ENCODE results near the gene AP1B1.

AP1B1 gene

DNA sequence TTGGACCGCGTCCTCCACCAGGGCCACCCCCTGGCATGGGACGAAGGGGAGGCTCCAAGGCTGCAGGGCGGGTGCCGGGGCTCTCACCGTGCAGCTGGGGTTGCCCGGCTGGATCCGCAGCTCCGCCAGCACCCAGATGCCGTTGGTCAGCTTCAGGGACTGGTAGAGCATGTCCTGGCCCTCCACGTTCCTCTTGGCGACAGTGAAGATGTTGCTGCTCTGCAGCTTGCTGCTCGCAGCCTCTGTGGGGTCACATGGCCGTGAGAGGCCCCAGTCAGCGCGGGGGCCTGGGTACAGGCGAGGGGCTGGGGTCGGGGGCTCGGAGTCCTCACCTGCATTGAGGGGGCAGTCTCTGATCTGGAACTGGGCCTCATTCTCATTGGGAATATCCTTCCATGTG lies 58.1 kb downstream of the AP1B1 start:
- DNase-seq: no peak

DNA sequence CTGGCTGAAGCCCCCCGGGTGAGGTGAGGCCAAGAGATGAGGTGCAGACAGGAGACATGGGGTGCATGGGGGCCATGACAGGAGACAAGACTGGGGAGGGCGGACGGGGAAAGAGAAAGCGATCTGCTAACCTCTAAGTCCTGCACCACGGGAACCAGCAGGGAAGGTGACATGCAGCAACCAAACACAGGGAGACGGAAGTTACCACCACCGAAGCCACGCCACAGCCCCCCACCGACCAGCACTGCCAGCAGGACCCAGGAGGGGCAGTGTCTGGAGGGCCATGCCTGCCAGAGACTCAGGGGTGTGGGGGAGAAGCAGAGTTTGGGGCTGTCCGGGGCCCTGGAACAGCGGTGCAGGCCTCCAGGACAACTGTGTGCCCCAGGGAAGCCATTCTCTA lies 58.8 kb downstream of the AP1B1 start:
- no peak for DNase-seq

GRCh38 chr22:29328566-29329500 lies 59.5 kb downstream of the AP1B1 start:
- no peak for DNase-seq

GRCh38 chr22:29328055-29328454 lies 60.3 kb downstream of the AP1B1 start:
- DNase-seq: no peak

DNA sequence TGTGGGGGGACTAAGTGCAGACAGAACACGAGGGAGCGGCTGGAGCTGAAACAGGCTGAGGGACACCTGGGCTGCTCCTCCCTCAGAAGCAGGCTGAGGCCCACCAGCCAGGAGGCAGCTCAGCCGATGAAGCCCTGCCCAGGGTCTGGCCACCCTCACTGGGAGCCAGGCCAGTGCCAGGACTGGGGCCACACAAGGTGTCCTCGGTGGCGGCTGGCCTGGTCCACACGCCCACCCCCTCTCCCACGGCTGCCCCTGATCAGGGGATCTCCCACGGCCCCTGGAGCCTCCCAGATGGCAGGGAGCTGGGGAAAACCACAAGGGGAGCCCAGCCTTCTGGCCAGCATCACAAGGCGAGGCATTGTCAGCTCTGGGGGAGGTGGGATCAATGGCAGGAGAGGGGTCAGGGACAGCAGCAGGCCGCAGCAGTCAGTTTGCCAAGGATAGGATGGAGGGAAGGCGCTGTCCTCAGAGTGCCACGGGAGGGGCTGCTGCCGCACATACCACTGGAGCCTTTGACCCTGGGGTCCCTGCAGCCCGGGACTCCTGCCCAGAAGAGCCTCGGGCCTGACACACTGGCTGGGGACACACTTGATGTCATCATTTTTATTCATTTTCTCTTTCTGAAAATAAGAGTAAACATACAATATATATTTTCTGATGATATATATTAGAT lies 61.1 kb downstream of the AP1B1 start:
- DNase-seq: no peak

GRCh38 chr22:29326481-29326880 lies 61.9 kb downstream of the AP1B1 start:
- no peak for DNase-seq

- DNase-seq: no peak
Measured at GRCh38 chr22:29325785-29326315, 62.5 kb downstream of the AP1B1 start.

DNA sequence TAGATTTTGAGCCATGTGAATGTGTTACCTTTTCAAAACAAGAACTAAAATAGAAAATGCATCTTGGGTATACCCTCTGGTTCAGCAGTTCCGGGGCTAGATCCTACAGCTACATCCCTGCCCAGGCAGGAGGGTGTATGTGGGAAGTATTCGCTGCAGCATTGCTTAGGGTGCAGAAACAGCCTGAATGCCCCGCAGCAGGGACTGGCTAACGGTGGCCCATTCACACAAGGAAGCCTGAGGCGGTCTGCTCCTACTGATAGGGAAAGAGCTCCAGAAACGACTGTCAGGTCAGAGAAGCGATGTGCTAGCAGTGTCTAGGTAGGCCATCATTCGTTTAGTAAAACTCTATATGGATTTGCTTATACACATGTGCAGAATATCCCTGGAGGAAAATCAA lies 63.0 kb downstream of the AP1B1 start:
- no peak for DNase-seq

DNA sequence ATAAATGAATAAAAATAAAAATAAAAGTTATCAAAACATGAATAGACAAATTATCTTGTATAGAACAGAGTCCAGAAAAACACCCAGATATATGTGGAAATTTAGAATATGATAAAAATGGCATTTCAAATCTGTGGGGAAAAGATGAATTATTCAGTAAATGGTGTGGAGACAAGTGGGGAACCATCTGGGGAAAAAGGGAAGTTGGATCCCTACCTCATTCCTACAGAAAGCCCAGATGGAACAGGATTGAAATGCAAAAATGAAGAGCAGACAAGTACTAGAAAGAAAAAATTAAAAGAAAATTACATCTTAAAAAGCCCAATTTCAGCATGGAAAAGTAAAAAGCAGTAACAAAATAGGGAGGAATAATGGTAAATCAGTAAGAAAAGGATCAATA lies 64.7 kb downstream of the AP1B1 start:
- DNase-seq: no peak

GRCh38 chr22:29320546-29320945 lies 67.8 kb downstream of the AP1B1 start:
- DNase-seq: no peak

- no peak for DNase-seq
Measured at GRCh38 chr22:29319072-29319471, 69.3 kb downstream of the AP1B1 start.

- no peak for DNase-seq
Measured at GRCh38 chr22:29317827-29318454, 70.4 kb downstream of the AP1B1 start.

DNA sequence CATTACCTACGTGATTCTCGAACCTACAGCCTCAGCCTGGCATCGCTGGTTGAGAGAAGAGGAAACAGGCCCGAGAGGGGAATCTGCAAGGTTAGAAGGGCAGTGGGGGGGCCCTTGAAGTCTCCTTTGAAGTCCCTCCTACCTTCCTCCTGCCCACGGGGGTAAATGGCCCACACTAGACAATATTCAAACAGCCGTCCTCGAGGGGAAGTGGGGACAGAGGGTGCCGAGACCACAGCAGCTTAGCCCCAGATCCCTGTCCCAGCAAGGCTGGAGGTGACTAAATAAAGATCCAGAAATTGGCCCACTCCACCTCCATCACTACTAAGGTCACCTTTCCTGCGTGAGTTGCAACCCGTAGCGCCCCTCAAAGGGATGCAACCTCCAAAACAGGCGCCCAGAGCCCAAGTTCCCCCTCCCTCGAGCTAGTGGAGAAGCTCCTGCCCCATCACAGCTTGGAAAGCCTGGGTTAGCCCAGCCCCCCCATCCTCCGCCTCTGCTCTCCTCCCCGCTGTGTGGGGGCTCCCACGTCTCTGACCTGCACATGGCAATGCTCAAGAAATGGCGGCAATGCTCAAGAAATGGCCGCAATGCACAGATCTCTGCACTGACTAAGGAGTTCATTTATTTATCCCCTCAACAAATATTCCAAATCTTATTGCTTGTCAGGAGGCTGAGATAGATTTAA lies 72.1 kb downstream of the AP1B1 start:
- no peak for DNase-seq

DNA sequence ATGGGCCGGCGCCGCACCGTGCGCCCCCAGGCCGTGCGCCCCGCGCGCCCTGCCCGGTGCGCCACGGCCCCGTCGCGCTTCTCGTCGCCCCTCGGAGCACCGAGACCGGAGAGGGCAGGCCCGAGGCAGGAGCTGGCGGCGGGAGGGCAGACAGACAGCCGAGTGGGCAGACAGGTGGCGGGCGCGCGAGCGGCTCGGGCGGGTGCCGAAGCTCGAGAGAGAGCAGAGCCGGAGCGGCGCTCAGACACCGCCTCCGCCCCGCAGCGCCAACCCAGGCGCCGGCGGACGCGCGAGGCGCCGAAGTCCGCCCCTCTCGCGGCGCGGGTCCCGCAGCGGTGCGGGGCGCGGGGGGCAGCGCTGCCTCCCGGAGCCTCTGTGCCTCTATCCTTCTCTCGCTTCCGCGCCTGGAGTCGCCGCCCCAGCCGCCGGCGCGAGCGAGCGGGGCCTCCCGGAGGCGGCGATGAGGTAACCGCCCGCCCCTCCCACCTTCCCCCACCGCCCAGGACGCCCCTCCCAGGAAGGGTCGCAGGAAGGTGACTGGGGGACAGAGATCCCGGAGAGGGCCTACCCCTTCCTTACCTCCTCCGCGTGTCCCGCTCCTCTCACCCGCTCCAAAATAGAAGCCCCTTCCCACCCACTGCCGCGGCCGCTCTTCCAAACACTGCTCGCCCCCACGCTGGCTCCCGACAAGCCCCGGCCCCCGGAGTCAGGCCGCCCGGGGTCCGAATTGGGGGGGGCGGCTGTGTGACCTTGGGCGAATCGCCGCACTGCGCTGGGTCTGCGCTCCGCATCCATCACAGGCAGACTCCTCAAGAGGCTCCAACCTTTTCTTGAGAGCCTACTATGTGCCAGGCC lies 72.9 kb downstream of the AP1B1 start, which contains the start of gene RASL10A:
Gene RASL10A (minus strand): TSS at position 412 of the 855 bp plus-strand sequence. CDS start 451 bp downstream, outside the sequence.
- no peak for DNase-seq

DNA sequence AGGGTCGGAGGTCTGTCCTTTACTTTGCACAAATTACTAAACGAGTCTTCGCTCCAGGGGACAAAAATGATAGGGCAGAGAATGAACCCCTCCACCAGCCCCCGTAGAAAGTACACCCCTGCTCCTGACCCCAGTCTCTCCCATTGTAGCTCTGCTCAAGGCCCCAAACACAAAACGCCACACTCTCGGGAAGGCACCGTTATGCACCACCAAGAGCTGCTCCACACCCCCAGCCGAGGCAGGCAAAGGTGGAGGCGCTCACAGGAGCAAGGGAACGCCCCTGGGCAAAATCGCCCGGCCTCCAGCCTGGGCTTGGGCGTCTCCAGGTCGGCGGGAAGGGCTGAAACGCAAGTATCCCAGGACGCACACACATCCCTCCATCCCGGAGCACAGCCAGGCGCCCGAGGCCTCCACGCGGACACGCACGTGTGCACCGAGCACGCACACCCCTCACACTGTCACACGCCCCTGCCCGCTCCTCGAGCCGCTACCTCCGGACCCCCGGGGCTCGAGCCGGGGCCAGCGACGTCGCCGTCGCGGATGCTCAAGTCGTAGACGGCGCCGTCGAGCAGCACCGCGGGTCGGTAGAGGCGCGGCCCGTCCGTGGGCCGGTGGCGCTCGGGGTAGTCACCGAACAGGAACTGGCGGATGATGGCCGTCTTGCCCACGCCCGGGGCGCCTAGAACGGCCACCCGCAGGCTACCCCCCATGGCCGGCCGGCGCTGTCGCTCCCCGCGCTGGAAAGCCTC lies 73.7 kb downstream of the AP1B1 start:
- no peak for DNase-seq

- DNase-seq: no peak
Measured at GRCh38 chr22:29313576-29314466, 74.5 kb downstream of the AP1B1 start.

DNA sequence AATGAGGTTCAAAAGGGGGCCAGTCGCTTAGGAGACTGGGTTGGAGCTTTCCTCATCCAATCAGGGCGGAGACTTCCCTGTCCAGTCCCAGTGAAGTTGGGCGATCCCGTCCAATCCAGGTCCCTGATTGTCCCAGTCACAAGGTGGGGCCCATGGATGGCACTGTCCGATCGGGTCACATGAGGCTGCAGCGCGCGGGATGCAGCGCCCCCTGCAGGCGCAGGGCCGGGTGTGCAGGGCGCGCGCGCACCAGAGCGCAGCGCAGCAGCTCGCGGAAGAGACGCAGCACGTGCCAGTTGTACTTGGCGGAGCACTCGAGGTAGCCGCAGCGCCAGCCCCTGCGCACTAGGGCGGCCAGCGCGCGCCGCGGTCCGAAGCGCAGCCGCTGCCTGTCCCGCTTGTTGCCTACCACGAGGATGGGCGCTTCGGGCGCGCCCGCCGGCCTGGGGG lies 75.2 kb downstream of the AP1B1 start:
- DNase-seq: no peak

DNA sequence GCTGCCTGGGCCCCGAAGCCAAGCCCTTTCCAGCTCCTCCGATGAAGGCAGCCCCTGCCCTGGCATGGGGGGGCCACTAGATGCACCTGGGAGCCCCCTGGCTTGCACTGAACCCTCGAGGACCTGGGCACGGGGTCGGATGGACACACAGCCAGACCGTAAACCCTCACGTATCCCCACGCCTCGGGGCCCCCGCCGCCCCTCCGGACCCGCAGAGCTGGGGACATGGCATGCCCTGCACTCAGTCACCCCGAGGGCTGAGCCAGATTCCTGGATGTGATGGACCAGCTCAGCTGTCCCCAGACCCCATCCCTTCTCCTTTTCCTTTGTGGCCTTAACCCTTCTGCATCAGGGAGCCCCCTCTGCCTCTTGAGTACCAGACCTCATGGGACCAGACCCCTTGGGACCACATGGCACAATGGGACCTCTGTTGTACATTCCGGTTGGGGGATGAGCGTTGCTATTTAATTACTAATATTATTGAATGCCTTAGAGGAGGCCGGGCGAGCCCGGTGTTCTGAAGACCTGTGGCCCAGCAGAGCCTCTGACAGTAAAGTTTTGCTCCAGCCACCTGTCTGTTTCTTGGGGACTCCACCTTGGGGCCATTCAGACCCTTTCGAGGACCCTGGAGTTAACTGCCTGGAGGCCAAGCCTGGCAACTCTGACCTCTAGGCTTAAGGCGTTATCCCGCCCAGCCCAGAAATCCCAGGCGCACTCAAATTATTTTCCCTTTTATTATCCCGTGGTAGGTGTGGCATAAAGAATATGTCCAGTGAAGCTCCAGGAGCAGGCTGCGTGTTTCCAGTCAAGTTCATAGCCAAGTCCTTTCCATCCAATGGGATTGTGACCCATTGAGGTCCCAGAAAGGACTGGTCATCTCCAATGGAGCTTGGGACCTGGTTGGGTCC lies 75.9 kb downstream of the AP1B1 start:
- no peak for DNase-seq
